GM23248 (cell line): ENCODE results near the gene MTHFD1L.

Experiments
- EZH2 ChIP-seq: fragments of 200-600 bp; sonication (generic); IDR thresholded peaks from 2 replicates; pipeline ENCODE4 v1.6.1; 2018; ENCODE audit warnings: antibody characterized with exemption, mild to moderate bottlenecking; ENCODE audit not compliant: insufficient read depth, poor library complexity, severe bottlenecking
- EZH2phosphoT487 ChIP-seq: fragments of 200-600 bp; sonication (generic); IDR thresholded peaks from 2 replicates; pipeline ENCODE4 v1.6.1; 2018; ENCODE audit warnings: antibody characterized with exemption, moderate library complexity, mild to moderate bottlenecking, low read depth; ENCODE audit not compliant: insufficient read depth

DNA sequence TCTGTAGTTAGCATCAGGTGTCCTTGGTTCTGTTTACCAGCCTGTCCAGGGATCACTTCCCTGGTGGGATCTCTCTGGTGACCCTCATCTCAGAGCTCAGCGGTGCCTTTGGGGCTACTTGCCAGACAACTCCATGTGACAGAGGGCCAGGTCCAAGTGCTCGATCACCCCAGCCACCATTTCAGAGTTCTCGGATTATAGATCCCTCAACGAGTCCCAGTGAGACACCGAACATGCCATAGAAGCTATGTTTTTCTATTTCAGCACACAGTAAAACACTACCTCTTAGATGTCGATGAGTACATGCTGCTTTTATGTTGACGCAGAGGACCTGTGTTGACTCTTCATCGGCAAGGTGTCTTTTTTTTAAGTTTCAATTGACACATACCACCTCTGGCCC lies 204.1 kb downstream of the MTHFD1L start:
- TF ChIP-seq EZH2 (no peak), EZH2phosphoT487 (no peak)
